Liver (tissue), 9 donors: ENCODE measurements around the gene MYBPC1. TPM values are rescaled to one million over a fixed set of nuclear protein-coding genes. Genes with fewer than 3 reads are reported as not detected.

ENCODE experiments used
- DNase-seq: peaks from one replicate; pipeline ENCODE4 v3.0.0-alpha.2; 2017; ENCODE audit warnings: low spot score
- H3K27ac ChIP-seq, 2 donors: one replicate each; pipeline ENCODE4 v1.7.0; 2013; ENCODE audit warnings: inconsistent platforms in 2 of 2, low read length in 2 of 2, control low read depth in 1 of 2, low read depth in 1 of 2, mild to moderate bottlenecking in 1 of 2
- H3K27me3 ChIP-seq, 4 donors: one replicate each; pipeline versions ENCODE4 v1.6.1 to v1.7.0; 2013; ENCODE audit warnings: low read length in 3 of 4, inconsistent platforms in 1 of 4, mild to moderate bottlenecking in 1 of 4, moderate library complexity in 1 of 4; ENCODE audit not compliant: control insufficient read depth in 4 of 4, insufficient read depth in 4 of 4
- H3K36me3 ChIP-seq, 4 donors: one replicate each; pipeline versions ENCODE4 v1.6.1 to v1.7.0; 2013; ENCODE audit warnings: low read length in 3 of 4, mild to moderate bottlenecking in 3 of 4, low read depth in 1 of 4, moderate library complexity in 1 of 4; ENCODE audit not compliant: control insufficient read depth in 4 of 4, insufficient read depth in 3 of 4
- H3K4me1 ChIP-seq, 4 donors: one replicate each; pipeline versions ENCODE4 v1.6.1 to v1.7.0; 2013; ENCODE audit warnings: low read length in 3 of 4, mild to moderate bottlenecking in 3 of 4, moderate library complexity in 1 of 4; ENCODE audit not compliant: control insufficient read depth in 4 of 4, insufficient read depth in 4 of 4
- H3K4me3 ChIP-seq, 3 donors: one replicate each; pipeline versions ENCODE4 v1.6.1 to v1.7.0; 2013; ENCODE audit warnings: low read length in 3 of 3, control low read depth in 1 of 3, low read depth in 1 of 3, mild to moderate bottlenecking in 1 of 3
- H3K9ac ChIP-seq, 2 donors: one replicate each; pipeline ENCODE4 v1.7.0; 2013; ENCODE audit warnings: low read length in 2 of 2, mild to moderate bottlenecking in 2 of 2, moderate library complexity in 2 of 2, control low read depth in 1 of 2, low read depth in 1 of 2
- H3K9me3 ChIP-seq, 4 donors: one replicate each; pipeline versions ENCODE4 v1.6.1 to v1.7.0; 2013; ENCODE audit warnings: low read length in 3 of 4; ENCODE audit not compliant: control insufficient read depth in 4 of 4
- CTCF ChIP-seq: fragments of 150-350 bp; IDR thresholded peaks from 2 replicates; pipeline ENCODE4 v1.5.1; 2017; ENCODE audit warnings: improper control_type of control experiment, low read depth, low read length; ENCODE audit not compliant: missing input control
- GABPA ChIP-seq, 2 donors: IDR thresholded peaks in 1 of 2; conservative IDR thresholded peaks in 1 of 2; 2 replicates each; pipeline ENCODE4 v1.6.1; 2016; ENCODE audit warnings: antibody characterized with exemption in 2 of 2, mild to moderate bottlenecking in 1 of 2, moderate library complexity in 1 of 2
- HNF4A ChIP-seq, 2 donors: conservative IDR thresholded peaks; 2 replicates each; pipeline ENCODE4 v1.6.1; 2016; ENCODE audit warnings: antibody characterized with exemption in 2 of 2, mild to moderate bottlenecking in 2 of 2
- HNF4G ChIP-seq: IDR thresholded peaks from 2 replicates; pipeline ENCODE4 v1.6.1; 2016; ENCODE audit warnings: antibody characterized with exemption
- JUND ChIP-seq, 2 donors: IDR thresholded peaks; 2 replicates each; pipeline ENCODE4 v1.6.1; 2016; ENCODE audit warnings: antibody characterized with exemption in 2 of 2
- NR2F2 ChIP-seq: IDR thresholded peaks from 2 replicates; pipeline ENCODE4 v1.6.1; 2016; ENCODE audit warnings: antibody characterized with exemption
- RAD21 ChIP-seq, 2 donors: IDR thresholded peaks; 2 replicates each; pipeline ENCODE4 v1.6.1; 2016; ENCODE audit warnings: antibody characterized with exemption in 2 of 2, mild to moderate bottlenecking in 2 of 2
- SP1 ChIP-seq: IDR thresholded peaks from 2 replicates; pipeline ENCODE4 v1.6.1; 2018; ENCODE audit warnings: antibody characterized with exemption, mild to moderate bottlenecking
- WGBS: extraction: QIAGEN DNeasy Blood & Tissue Kit; methylation state at CpG from one replicate; pipeline ENCODE4 v1.1.7; 2013; 5-methylcytosine and 5-hydroxymethylcytosine counted together
- polyA plus RNA-seq, 2 donors: library from polyadenylated mRNA; stranded (reverse) in 1 of 2; unstranded in 1 of 2; fragments of 200-250 nt in 1 of 2; fragments of >200 nt in 1 of 2; fragmentation: Nextera tagmentation in 1 of 2; extraction: Ambion mirVana in 1 of 2; gene quantifications; one replicate each; pipeline versions ENCODE4 v1.2.1 to v1.2.3, GENCODE V29; 2013 to 2015
- total RNA-seq, 2 donors: library from RNA; depleted of rRNA; stranded (reverse); fragments of >200 nt; gene quantifications; one replicate each; pipeline ENCODE4 v1.2.3, GENCODE V29; 2014
- TF ChIP-seq, protein P1 (sequence below): IDR thresholded peaks from 2 replicates; pipeline ENCODE4 v1.6.1; 2016; ENCODE audit warnings: antibody characterized with exemption, mild to moderate bottlenecking
- TF ChIP-seq, protein P2 (sequence below): IDR thresholded peaks from 2 replicates; pipeline ENCODE4 v1.6.1; 2016; ENCODE audit warnings: antibody characterized with exemption
- donor health status: healthy.
- donor health status: healthy.
- donor health status: healthy.
- donor health status: healthy.
- donor health status: healthy.

Gene MYBPC1, protein sequence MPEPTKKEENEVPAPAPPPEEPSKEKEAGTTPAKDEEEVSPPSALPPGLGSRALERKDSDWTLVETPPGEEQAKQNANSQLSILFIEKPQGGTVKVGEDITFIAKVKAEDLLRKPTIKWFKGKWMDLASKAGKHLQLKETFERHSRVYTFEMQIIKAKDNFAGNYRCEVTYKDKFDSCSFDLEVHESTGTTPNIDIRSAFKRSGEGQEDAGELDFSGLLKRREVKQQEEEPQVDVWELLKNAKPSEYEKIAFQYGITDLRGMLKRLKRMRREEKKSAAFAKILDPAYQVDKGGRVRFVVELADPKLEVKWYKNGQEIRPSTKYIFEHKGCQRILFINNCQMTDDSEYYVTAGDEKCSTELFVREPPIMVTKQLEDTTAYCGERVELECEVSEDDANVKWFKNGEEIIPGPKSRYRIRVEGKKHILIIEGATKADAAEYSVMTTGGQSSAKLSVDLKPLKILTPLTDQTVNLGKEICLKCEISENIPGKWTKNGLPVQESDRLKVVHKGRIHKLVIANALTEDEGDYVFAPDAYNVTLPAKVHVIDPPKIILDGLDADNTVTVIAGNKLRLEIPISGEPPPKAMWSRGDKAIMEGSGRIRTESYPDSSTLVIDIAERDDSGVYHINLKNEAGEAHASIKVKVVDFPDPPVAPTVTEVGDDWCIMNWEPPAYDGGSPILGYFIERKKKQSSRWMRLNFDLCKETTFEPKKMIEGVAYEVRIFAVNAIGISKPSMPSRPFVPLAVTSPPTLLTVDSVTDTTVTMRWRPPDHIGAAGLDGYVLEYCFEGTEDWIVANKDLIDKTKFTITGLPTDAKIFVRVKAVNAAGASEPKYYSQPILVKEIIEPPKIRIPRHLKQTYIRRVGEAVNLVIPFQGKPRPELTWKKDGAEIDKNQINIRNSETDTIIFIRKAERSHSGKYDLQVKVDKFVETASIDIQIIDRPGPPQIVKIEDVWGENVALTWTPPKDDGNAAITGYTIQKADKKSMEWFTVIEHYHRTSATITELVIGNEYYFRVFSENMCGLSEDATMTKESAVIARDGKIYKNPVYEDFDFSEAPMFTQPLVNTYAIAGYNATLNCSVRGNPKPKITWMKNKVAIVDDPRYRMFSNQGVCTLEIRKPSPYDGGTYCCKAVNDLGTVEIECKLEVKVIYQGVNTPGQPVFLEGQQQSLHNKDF
- total RNA-seq (under 1 TPM in 1 of 2 donors, not detected in 1; under 0.01 TPM), polyA plus RNA-seq (not detected)

DNA sequence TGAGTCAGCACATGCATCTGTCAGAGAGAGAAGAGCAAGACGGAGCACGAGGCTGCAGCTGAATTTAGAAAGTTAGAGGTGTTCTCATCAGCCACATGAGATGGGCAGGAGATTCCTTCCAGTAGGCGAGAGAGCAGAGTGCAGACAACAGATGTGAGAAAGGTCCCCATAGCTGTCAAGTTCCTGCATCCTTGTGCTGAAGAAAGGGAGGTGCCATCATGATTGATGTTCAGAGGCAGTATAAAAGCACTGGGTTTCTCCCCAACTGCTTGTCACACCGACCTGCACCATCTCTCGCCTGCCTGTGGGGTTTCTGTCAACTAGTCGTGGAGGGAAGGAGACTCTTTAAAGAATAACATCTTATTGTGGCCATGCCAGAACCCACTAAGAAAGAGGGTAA lies at the start of gene MYBPC1:
TSS of gene MYBPC1 (plus strand) at position 272 of the 400 bp plus-strand sequence. CDS start at position 372, 100 bp downstream.
- H3K9ac ChIP-seq = no peak within 1 kb of the TSS

DNA sequence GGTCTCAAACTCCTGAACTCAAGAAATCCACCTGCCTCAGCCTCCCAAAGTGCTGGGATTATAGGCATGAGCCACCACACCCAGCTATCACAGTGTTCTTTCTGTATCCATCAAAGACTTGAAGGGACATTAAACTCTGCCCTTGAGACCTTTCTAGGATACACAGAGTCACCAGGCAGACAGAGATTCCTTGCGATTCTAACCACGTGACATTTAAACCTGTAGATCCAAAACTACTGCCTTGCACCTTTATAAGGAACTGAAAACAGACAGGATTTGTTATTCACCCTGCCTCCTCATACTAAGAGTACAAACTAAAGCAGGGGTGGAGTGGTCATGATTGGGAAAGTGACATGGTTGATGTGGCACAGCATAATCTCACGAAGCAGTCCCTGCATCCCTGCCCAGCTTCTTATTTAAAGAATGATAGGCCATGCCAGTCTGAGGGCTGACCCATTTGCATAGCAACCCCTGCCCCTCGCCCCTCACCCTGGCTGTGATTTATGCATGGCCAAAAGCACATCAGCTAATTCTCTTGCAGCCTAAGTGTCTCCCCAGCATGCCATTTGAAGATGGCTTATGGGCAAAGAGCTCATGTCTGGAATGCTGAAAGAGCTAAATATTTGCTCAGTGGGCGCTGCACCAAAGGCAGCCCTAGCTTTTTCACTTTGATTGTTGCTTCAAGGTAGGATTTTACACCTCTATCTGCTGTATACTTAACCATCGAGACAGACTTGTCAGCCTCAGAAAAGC lies 43.2 kb upstream of the MYBPC1 start:
- DNase-seq = no peak
- no peaks in the 10 kb centered on the region for H3K4me1 ChIP-seq
- 64% methylated on average over 6 of the region's 6 CpGs for WGBS
- H3K9ac ChIP-seq = no peak overlapping the region
- H3K36me3 ChIP-seq = no peaks in the 10 kb centered on the region
- no peaks in the 10 kb centered on the region for H3K9me3 ChIP-seq
- H3K27me3 ChIP-seq = no peaks in the 10 kb centered on the region
- TF ChIP-seq, protein P1, sequence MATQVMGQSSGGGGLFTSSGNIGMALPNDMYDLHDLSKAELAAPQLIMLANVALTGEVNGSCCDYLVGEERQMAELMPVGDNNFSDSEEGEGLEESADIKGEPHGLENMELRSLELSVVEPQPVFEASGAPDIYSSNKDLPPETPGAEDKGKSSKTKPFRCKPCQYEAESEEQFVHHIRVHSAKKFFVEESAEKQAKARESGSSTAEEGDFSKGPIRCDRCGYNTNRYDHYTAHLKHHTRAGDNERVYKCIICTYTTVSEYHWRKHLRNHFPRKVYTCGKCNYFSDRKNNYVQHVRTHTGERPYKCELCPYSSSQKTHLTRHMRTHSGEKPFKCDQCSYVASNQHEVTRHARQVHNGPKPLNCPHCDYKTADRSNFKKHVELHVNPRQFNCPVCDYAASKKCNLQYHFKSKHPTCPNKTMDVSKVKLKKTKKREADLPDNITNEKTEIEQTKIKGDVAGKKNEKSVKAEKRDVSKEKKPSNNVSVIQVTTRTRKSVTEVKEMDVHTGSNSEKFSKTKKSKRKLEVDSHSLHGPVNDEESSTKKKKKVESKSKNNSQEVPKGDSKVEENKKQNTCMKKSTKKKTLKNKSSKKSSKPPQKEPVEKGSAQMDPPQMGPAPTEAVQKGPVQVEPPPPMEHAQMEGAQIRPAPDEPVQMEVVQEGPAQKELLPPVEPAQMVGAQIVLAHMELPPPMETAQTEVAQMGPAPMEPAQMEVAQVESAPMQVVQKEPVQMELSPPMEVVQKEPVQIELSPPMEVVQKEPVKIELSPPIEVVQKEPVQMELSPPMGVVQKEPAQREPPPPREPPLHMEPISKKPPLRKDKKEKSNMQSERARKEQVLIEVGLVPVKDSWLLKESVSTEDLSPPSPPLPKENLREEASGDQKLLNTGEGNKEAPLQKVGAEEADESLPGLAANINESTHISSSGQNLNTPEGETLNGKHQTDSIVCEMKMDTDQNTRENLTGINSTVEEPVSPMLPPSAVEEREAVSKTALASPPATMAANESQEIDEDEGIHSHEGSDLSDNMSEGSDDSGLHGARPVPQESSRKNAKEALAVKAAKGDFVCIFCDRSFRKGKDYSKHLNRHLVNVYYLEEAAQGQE = no peak
- TF ChIP-seq SP1 (no peak), GABPA (IDR thresholded peaks at IDR 0.05 in 1 of 2, conservative IDR thresholded peaks at IDR 0.05 in 1 of 2) (no peak)
- H3K27ac ChIP-seq = no peak overlapping the region
- H3K4me3 ChIP-seq = no peak overlapping the region

More for the DNA sequence above, at the start of gene MYBPC1:
- H3K36me3 ChIP-seq = no peaks in the 10 kb centered on the region
- TF ChIP-seq HNF4A (conservative IDR thresholded peaks at IDR 0.05) (no peak), JUND (IDR thresholded peaks at IDR 0.05) (no peak), RAD21 (IDR thresholded peaks at IDR 0.05) (no peak)
- TF ChIP-seq, protein P2, sequence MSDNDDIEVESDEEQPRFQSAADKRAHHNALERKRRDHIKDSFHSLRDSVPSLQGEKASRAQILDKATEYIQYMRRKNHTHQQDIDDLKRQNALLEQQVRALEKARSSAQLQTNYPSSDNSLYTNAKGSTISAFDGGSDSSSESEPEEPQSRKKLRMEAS = no peak
- no peak within 1 kb of the TSS for H3K27ac ChIP-seq
- 50% methylated on average over 6 of the region's 6 CpGs for WGBS
- no peak within 1 kb of the TSS for H3K4me3 ChIP-seq
- no peaks in the 10 kb centered on the region for H3K27me3 ChIP-seq
- H3K9me3 ChIP-seq = no peaks in the 10 kb centered on the region
- DNase-seq = no peak
- H3K4me1 ChIP-seq = no peaks in the 10 kb centered on the region

DNA sequence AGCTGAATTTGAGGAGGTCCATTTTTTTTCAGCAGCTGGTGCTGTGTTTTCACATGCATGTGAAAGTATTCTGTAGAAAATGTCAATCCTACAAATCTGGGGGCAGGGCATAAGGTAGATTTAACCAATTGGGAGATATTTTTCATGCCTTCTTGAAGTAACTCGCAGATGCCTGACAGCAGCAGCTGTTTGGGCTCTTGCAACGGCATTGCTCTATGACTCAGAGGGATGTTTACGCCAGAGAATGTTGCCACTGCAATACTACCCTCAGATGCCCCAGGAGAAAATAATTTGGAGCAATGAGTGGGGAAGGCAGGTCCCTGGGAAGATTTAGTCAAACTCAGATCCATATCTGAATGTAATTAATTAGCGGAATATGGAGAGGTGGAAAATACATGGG lies 42.5 kb upstream of the MYBPC1 start:
- Histone ChIP-seq H3K27ac (no peak overlapping the region), H3K36me3 (no peaks in the 10 kb centered on the region), H3K9me3 (no peaks in the 10 kb centered on the region), H3K4me1 (no peaks in the 10 kb centered on the region), H3K27me3 (no peaks in the 10 kb centered on the region), H3K4me3 (no peak overlapping the region), H3K9ac (no peak overlapping the region)
- 74% methylated on average over 4 of the region's 4 CpGs for WGBS
- DNase-seq = no peak
- TF ChIP-seq, protein P2 = no peak
- no peak for TF ChIP-seq CTCF
- TF ChIP-seq GABPA (IDR thresholded peaks at IDR 0.05 in 1 of 2, conservative IDR thresholded peaks at IDR 0.05 in 1 of 2) = no peak
- TF ChIP-seq SP1 = no peak
- TF ChIP-seq, protein P1 = no peak
- TF ChIP-seq HNF4G = no peak
- no peak for TF ChIP-seq JUND (IDR thresholded peaks at IDR 0.05)
- no peak for TF ChIP-seq NR2F2
